GM19035 (cell line): Measurements from ENCODE around the gene FBXW7.

Source experiments
- ATAC-seq: cut with Tn5 transposase; IDR thresholded peaks from one replicate; pipeline ENCODE4 v1.9.1; 2021; ENCODE audit not compliant: unreplicated experiment

Gene FBXW7

GRCh38 chr4:152434011-152434410 is 101.9 kb downstream of the FBXW7 start:
- no peak for ATAC-seq

- no peak for ATAC-seq
Measured at GRCh38 chr4:152431784-152432183, 104.1 kb downstream of the FBXW7 start.

- ATAC-seq = no peak
Measured at GRCh38 chr4:152431291-152431690, 104.6 kb downstream of the FBXW7 start.

GRCh38 chr4:152430507-152430906 is 105.4 kb downstream of the FBXW7 start:
- ATAC-seq = no peak

- ATAC-seq = no peak
Measured at GRCh38 chr4:152427981-152428380, 107.9 kb downstream of the FBXW7 start.

GRCh38 chr4:152424977-152425376 is 110.9 kb downstream of the FBXW7 start:
- no peak for ATAC-seq

- no peak for ATAC-seq
Measured at GRCh38 chr4:152424396-152424795, 111.5 kb downstream of the FBXW7 start.

- no peak for ATAC-seq
Measured at GRCh38 chr4:152422817-152423320, 113.0 kb downstream of the FBXW7 start.

GRCh38 chr4:152421576-152421975 is 114.3 kb downstream of the FBXW7 start:
- ATAC-seq = no peak

- no peak for ATAC-seq
Measured at GRCh38 chr4:152419809-152420208, 116.1 kb downstream of the FBXW7 start.

- no peak for ATAC-seq
Measured at GRCh38 chr4:152417673-152418072, 118.2 kb downstream of the FBXW7 start.

- no peak for ATAC-seq
Measured at GRCh38 chr4:152415980-152416379, 119.9 kb downstream of the FBXW7 start.

- ATAC-seq = no peak
Measured at GRCh38 chr4:152408514-152409327, 127.2 kb downstream of the FBXW7 start.

GRCh38 chr4:152401424-152401823 is 134.5 kb downstream of the FBXW7 start:
- no peak for ATAC-seq

GRCh38 chr4:152399246-152399645 is 136.6 kb downstream of the FBXW7 start:
- no peak for ATAC-seq

- no peak for ATAC-seq
Measured at GRCh38 chr4:152398060-152398459, 137.8 kb downstream of the FBXW7 start.

GRCh38 chr4:152394791-152395190 is 141.1 kb downstream of the FBXW7 start:
- no peak for ATAC-seq

GRCh38 chr4:152392079-152392478 is 143.8 kb downstream of the FBXW7 start:
- no peak for ATAC-seq

- ATAC-seq = no peak
Measured at GRCh38 chr4:152390216-152390615, 145.7 kb downstream of the FBXW7 start.

GRCh38 chr4:152389359-152389758 is 146.5 kb downstream of the FBXW7 start:
- ATAC-seq = no peak

GRCh38 chr4:152385551-152385950 is 150.3 kb downstream of the FBXW7 start:
- no peak for ATAC-seq

GRCh38 chr4:152382057-152382785 is 153.7 kb downstream of the FBXW7 start:
- no peak for ATAC-seq
